CD4-positive, alpha-beta memory T cell (primary cell): ENCODE measurements around the gene ZNF574. TPM values are rescaled to one million over a fixed set of nuclear protein-coding genes. Genes with fewer than 3 reads are reported as not detected.
A peak's percentile ranks its signal among the peaks of the same experiment; 100 is the strongest.
"Not testable (repeated sequence)": the region's sequence is repeated elsewhere in the genome, so short reads cannot be mapped to it uniquely, and the experiment has no call there.

Source experiments
- CTCF ChIA-PET: fragments of 350-600 bp; sonication (Branson Sonifier 250); formaldehyde crosslinking; loops from one replicate; lab custom pipeline; 2021; ENCODE audit warnings: inconsistent platforms; ENCODE audit not compliant: partially characterized antibody; lab: Charles Lee
- POLR2A ChIA-PET: fragments of 350-600 bp; sonication (Branson Sonifier 250); formaldehyde crosslinking; loops from one replicate; lab custom pipeline; 2021; ENCODE audit not compliant: partially characterized antibody; lab: Charles Lee
- DNase-seq, 5 donors: peaks; one replicate each; pipeline versions ENCODE4 v3.0.0 to v3.0.0-alpha.2; 2020 to 2022; ENCODE audit warnings: mixed read lengths in 1 of 5
- H3K27ac ChIP-seq: one replicate; pipeline ENCODE4 v1.7.0; 2013; ENCODE audit warnings: low read depth, low read length
- H3K27me3 ChIP-seq: 2 replicates; pipeline ENCODE4 v1.7.0; 2013; ENCODE audit warnings: mild to moderate bottlenecking, low read length, moderate library complexity; ENCODE audit not compliant: insufficient read depth
- H3K36me3 ChIP-seq: 2 replicates; pipeline ENCODE4 v1.7.0; 2013; ENCODE audit warnings: mild to moderate bottlenecking, low read length, moderate library complexity; ENCODE audit not compliant: insufficient read depth
- H3K4me1 ChIP-seq: 2 replicates; pipeline ENCODE4 v1.7.0; 2013; ENCODE audit warnings: mild to moderate bottlenecking, low read length, moderate library complexity; ENCODE audit not compliant: insufficient read depth
- H3K4me3 ChIP-seq, 2 donors: one replicate each; pipeline ENCODE4 v1.7.0; 2013; ENCODE audit warnings: low read length in 2 of 2, mild to moderate bottlenecking in 1 of 2
- H3K9me3 ChIP-seq, 2 donors: one replicate each; pipeline ENCODE4 v1.7.0; 2013; ENCODE audit warnings: low read length in 2 of 2, control low read depth in 1 of 2; ENCODE audit not compliant: control insufficient read depth in 1 of 2
- H3K27ac Mint-ChIP-seq, 7 donors: one replicate each; pipeline ENCODE4 v1.8.0; 2020 to 2021; ENCODE audit warnings: mixed read lengths in 7 of 7, mild to moderate bottlenecking in 6 of 7, inconsistent platforms in 3 of 7, moderate library complexity in 3 of 7
- H3K27me3 Mint-ChIP-seq, 2 donors: one replicate each; pipeline ENCODE4 v1.8.0; 2020 to 2021; ENCODE audit warnings: mixed read lengths in 2 of 2
- H3K36me3 Mint-ChIP-seq, 2 donors: one replicate each; pipeline ENCODE4 v1.8.0; 2020 to 2021; ENCODE audit warnings: mixed read lengths in 2 of 2, inconsistent platforms in 1 of 2, mild to moderate bottlenecking in 1 of 2
- H3K4me1 Mint-ChIP-seq, 4 donors: one replicate each; pipeline ENCODE4 v1.8.0; 2020 to 2021; ENCODE audit warnings: mixed read lengths in 4 of 4, mild to moderate bottlenecking in 1 of 4
- H3K4me3 Mint-ChIP-seq, 8 donors: one replicate each; pipeline ENCODE4 v1.8.0; 2020 to 2021; ENCODE audit warnings: mixed read lengths in 8 of 8, mild to moderate bottlenecking in 7 of 8, moderate library complexity in 6 of 8, inconsistent platforms in 3 of 8
- H3K9me3 Mint-ChIP-seq, 8 donors: one replicate each; pipeline ENCODE4 v1.8.0; 2020 to 2021; ENCODE audit warnings: mixed read lengths in 8 of 8, mild to moderate bottlenecking in 5 of 8, inconsistent platforms in 3 of 8, moderate library complexity in 1 of 8
- intact Hi-C: fragments of 100-400 bp; cut with micrococcal nuclease; formaldehyde crosslinking; loops from one replicate; pipeline ENCODE4 v1.15.1; 2023
- polyA plus RNA-seq, 2 donors: library from polyadenylated mRNA; unstranded; fragments of 300-500 nt; fragmentation: Illumina TruSeq; gene quantifications; one replicate each; pipeline ENCODE4 v1.2.3, GENCODE V29; 2021
- total RNA-seq, 2 experiments: library from RNA; stranded (reverse); gene quantifications; one replicate each; pipeline ENCODE4 v1.2.3, GENCODE V29; 2021

Gene ZNF574
- total and polyA plus RNA-seq, 4 experiments from 2014 or later: 14.8 to 26.0 (median 24.8) TPM

DNA sequence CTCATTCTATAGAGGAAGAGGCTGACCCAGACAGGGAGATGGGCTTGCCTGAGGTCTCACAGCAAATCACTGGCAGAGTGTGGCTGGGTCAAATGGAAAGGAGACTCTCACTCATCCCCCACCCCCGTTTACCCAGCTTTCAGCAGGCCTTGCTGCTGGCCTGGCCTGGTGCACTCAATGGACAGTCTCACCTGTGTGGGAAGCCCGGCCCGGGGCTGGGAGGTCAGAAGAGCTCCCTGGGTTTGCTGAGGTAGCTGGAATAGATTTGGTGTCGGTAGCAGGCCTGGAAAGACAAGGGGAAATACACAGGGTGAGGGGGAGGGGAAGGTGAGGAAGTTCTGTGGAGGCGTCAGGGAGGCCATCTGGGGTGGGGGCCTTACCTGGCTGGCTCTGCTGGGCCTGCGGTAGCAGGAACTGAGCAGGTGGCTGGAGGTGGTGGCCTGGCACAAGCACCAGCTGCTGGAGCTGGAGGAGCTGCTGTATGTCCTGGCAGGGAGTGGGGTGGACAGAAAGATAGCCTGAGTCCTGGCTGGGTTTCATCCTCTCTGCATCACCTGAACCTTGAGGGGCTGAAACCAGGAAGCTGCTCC is 23.5 kb downstream of the ZNF574 start:
- Histone ChIP-seq H3K27ac (no peak overlapping the region), H3K4me3 (no peak overlapping the region), H3K9me3 (no peaks in the 10 kb centered on the region), H3K36me3 (peaks cover 30% of the 10 kb centered on the region), H3K4me1 (no peaks in the 10 kb centered on the region), H3K27me3 (no peaks in the 10 kb centered on the region)
- Mint-ChIP-seq H3K4me1 (peaks cover 0 to 2% (median under 1%) of the 10 kb centered on the region in 4 donors), H3K36me3 (peaks cover 31 to 49% of the 10 kb centered on the region in 2 donors), H3K9me3 (no peaks in the 10 kb centered on the region), H3K27ac (peak overlapping the region in 2 of 7 donors; percentile 17 to 53), H3K27me3 (no peaks in the 10 kb centered on the region), H3K4me3 (no peak overlapping the region)
- DNase-seq: no peak
- POLR2A ChIA-PET: no interaction called here
- intact Hi-C loops: no loop called here
- CTCF ChIA-PET: interaction anchor here (0.7 to 1.6 kb wide), 2 partner anchors 9 to 212 kb away, joined by 3 to 11 read pairs; no protein-coding TSS in a partner anchor

- DNase-seq, H3K27me3 Mint-ChIP-seq, intact Hi-C loops, POLR2A ChIA-PET, H3K27me3 ChIP-seq, H3K27ac Mint-ChIP-seq, H3K4me1 ChIP-seq, H3K9me3 ChIP-seq, H3K4me3 ChIP-seq, H3K27ac ChIP-seq, H3K4me1 Mint-ChIP-seq, H3K9me3 Mint-ChIP-seq, H3K4me3 Mint-ChIP-seq: not testable (repeated sequence)
- CTCF ChIA-PET: interaction anchor here (0.7 to 1.6 kb wide), 2 partner anchors 8 to 536 kb away, joined by 5 to 11 read pairs; no protein-coding TSS in a partner anchor
- H3K36me3 Mint-ChIP-seq: peaks cover 25 to 47% of the 10 kb centered on the region in 2 donors
- H3K36me3 ChIP-seq: peaks cover 22% of the 10 kb centered on the region
Measured at GRCh38 chr19:42100241-42100640, 24.3 kb downstream of the ZNF574 start.

GRCh38 chr19:42102877-42103276 is 26.9 kb downstream of the ZNF574 start:
- Mint-ChIP-seq H3K9me3 (no peaks in the 10 kb centered on the region), H3K27me3 (no peaks in the 10 kb centered on the region), H3K27ac (peak overlapping the region in 1 of 7 donors; percentile 85), H3K4me1 (peaks cover 0 to 4% (median 2%) of the 10 kb centered on the region in 4 donors), H3K36me3 (peaks cover 18 to 43% of the 10 kb centered on the region in 2 donors), H3K4me3 (no peak overlapping the region)
- H3K27ac ChIP-seq: no peak overlapping the region
- intact Hi-C loops: no loop called here
- ChIA-PET CTCF (interaction anchor here (0.9 to 1.4 kb wide), 5 partner anchors 9 to 317 kb away, joined by 3 read pairs; no protein-coding TSS in a partner anchor), POLR2A (interaction anchor here (1.0 kb wide), 1 partner anchor 96 kb away, joined by 3 read pairs; no protein-coding TSS in a partner anchor)
- no peak overlapping the region for H3K4me3 ChIP-seq
- H3K27me3 ChIP-seq: no peaks in the 10 kb centered on the region
- no peaks in the 10 kb centered on the region for H3K4me1 ChIP-seq
- peaks cover 12% of the 10 kb centered on the region for H3K36me3 ChIP-seq
- no peak for DNase-seq
- H3K9me3 ChIP-seq: no peaks in the 10 kb centered on the region

GRCh38 chr19:42105368-42105767 is 29.4 kb downstream of the ZNF574 start:
- peak overlapping the region in 1 of 7 donors; percentile 70 for H3K27ac Mint-ChIP-seq
- POLR2A ChIA-PET: interaction anchor here (0.6 to 1.0 kb wide), 2 partner anchors 18 to 352 kb away, joined by 3 read pairs; no protein-coding TSS in a partner anchor
- Histone ChIP-seq H3K9me3 (no peaks in the 10 kb centered on the region), H3K27me3 (no peaks in the 10 kb centered on the region), H3K4me1 (peaks cover 6% of the 10 kb centered on the region), H3K4me3 (no peak overlapping the region), H3K36me3 (no peaks in the 10 kb centered on the region), H3K27ac (no peak overlapping the region)
- DNase-seq: no peak
- H3K27me3 Mint-ChIP-seq: no peaks in the 10 kb centered on the region
- intact Hi-C loops: no loop called here
- H3K4me1 Mint-ChIP-seq: peaks cover 7 to 11% (median 9%) of the 10 kb centered on the region in 4 donors
- CTCF ChIA-PET: interaction anchor here (1.1 to 6.4 kb wide), 3 partner anchors 10 to 185 kb away, joined by 3 to 48 read pairs (median 4); partner anchors contain the start of gene POU2F2
- no peak overlapping the region for H3K4me3 Mint-ChIP-seq
- peaks cover 10 to 39% of the 10 kb centered on the region in 2 donors for H3K36me3 Mint-ChIP-seq
- H3K9me3 Mint-ChIP-seq: no peaks in the 10 kb centered on the region

- Histone ChIP-seq H3K4me1 (peaks cover 6% of the 10 kb centered on the region), H3K4me3 (no peak overlapping the region), H3K9me3 (no peaks in the 10 kb centered on the region), H3K27me3 (no peaks in the 10 kb centered on the region), H3K27ac (no peak overlapping the region), H3K36me3 (peaks cover 2% of the 10 kb centered on the region)
- no peaks in the 10 kb centered on the region for H3K27me3 Mint-ChIP-seq
- no peak overlapping the region for H3K4me3 Mint-ChIP-seq
- H3K9me3 Mint-ChIP-seq: no peaks in the 10 kb centered on the region
- H3K36me3 Mint-ChIP-seq: peaks cover 13 to 56% of the 10 kb centered on the region in 2 donors
- intact Hi-C loops: loop anchor here (1.0 to 2.0 kb wide), 9 partner anchors 24 to 325 kb away; partner anchors contain the start of genes MEGF8 and POU2F2
- H3K4me1 Mint-ChIP-seq: peaks cover 5 to 11% (median 9%) of the 10 kb centered on the region in 4 donors
- ChIA-PET POLR2A (interaction anchor here (0.7 to 3.4 kb wide), 8 partner anchors 14 to 188 kb away, joined by 3 to 17 read pairs (median 6); partner anchors contain the start of gene POU2F2), CTCF (interaction anchor here (0.7 to 7.4 kb wide), 42 partner anchors 9 to 333 kb away, joined by 3 to 81 read pairs (median 5); partner anchors contain the start of genes CXCL17 and POU2F2)
- peak overlapping the region; percentile 38 to 87 (median 65) for H3K27ac Mint-ChIP-seq
- peak; percentile 83 to 86 (median 85) for DNase-seq
Measured at GRCh38 chr19:42108527-42109389, 32.8 kb downstream of the ZNF574 start.

DNA sequence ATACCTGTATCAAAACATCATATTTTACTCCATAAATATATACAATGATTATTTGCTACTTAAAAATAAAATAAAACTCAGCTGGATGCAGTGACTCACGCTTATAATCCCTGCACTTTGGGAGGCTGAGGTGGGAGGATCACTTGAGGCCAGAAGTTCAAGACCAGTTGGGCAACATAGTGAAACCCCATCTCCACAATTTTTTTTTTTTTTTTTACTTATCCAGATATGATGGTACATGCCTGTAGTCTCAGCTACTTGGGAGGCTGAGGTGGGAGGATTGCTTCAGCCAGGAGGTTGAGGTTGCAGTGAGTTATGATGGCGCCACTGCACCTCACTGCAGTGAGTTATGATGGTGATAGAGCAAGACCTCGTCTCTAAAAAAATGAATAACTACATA is 33.9 kb downstream of the ZNF574 start:
- Mint-ChIP-seq H3K9me3 (no peaks in the 10 kb centered on the region), H3K4me3 (no peak overlapping the region), H3K4me1 (peaks cover 5 to 12% (median 9%) of the 10 kb centered on the region in 4 donors), H3K27ac (peak overlapping the region in 1 of 7 donors; percentile 7), H3K36me3 (peaks cover 16 to 60% of the 10 kb centered on the region in 2 donors), H3K27me3 (no peaks in the 10 kb centered on the region)
- intact Hi-C loops: loop anchor here (2.0 kb wide), 1 partner anchor 67 kb away; no protein-coding TSS in a partner anchor
- Histone ChIP-seq H3K27ac (no peak overlapping the region), H3K9me3 (no peaks in the 10 kb centered on the region), H3K27me3 (no peaks in the 10 kb centered on the region), H3K4me1 (peaks cover 6% of the 10 kb centered on the region), H3K36me3 (peaks cover 4% of the 10 kb centered on the region), H3K4me3 (no peak overlapping the region)
- no peak for DNase-seq
- ChIA-PET POLR2A (interaction anchor here (0.6 to 3.4 kb wide), 4 partner anchors 13 to 89 kb away, joined by 3 to 17 read pairs (median 6); no protein-coding TSS in a partner anchor), CTCF (interaction anchor here (0.9 to 7.4 kb wide), 20 partner anchors 8 to 331 kb away, joined by 3 to 81 read pairs (median 8); partner anchors contain the start of genes CXCL17 and POU2F2)
